Measurements from ENCODE around the gene PATZ1. TPM values are rescaled to one million over a fixed set of nuclear protein-coding genes. Genes with fewer than 3 reads are reported as not detected.

Gene PATZ1
- total RNA-seq, 1 experiment from 2014 or later: 120 TPM

- no peak overlapping the region for H2AFZ ChIP-seq (ENCODE audit: low read length)
- no peak overlapping the region for H3T11ph ChIP-seq (ENCODE audit: low read length)
- H3K9me3 ChIP-seq (ENCODE audit: control insufficient read depth, low read depth, low read length): no peaks in the 10 kb centered on the region
- WGBS (ENCODE audit: extremely low coverage, insufficient read length, low lambda C conversion rate): no CpG with 5 or more reads among the region's 13 CpGs
- H2BK20ac ChIP-seq (ENCODE audit: low read depth, low read length, poor library complexity, severe bottlenecking): no peak overlapping the region
- H2BK15ac ChIP-seq (ENCODE audit: low read depth, low read length): no peak overlapping the region
- H3K27me3 ChIP-seq (ENCODE audit: insufficient read depth, low read length): peaks cover 2% of the 10 kb centered on the region; the same call in 1 of the 2 replicates
- no peak for TF ChIP-seq CTCF (conservative IDR thresholded peaks at IDR 0.05)
- H3K27ac ChIP-seq (ENCODE audit: insufficient read length, low read depth, low read length): no peak overlapping the region
- H4K20me1 ChIP-seq (ENCODE audit: control insufficient read depth, insufficient read depth, insufficient read length): no peaks in the 10 kb centered on the region
- DNase-seq: no peak
- no peak overlapping the region for H3K56ac ChIP-seq (ENCODE audit: insufficient read length, low read depth, low read length)
- H2BK5ac ChIP-seq (ENCODE audit: insufficient read length, low read length): no peak overlapping the region
- no peaks in the 10 kb centered on the region; a peak in 1 of 5 replicates for H3K9me3 Mint-ChIP-seq
- H3K79me2 ChIP-seq (ENCODE audit: insufficient read depth, low read length): no peaks in the 10 kb centered on the region
- H3K36me3 Mint-ChIP-seq (ENCODE audit: insufficient read depth in 1 of 3, low read depth in 3 of 3): no peaks in the 10 kb centered on the region; a peak in 1 of 7 replicates
- H3K27ac Mint-ChIP-seq: no peak overlapping the region; a peak in 2 of 7 replicates
- no peak overlapping the region for H3K9ac ChIP-seq (ENCODE audit: extremely low read depth, insufficient read length, low read length)
- H3K4me2 ChIP-seq (ENCODE audit: insufficient read depth, insufficient read length, low read length): no peak overlapping the region
- H4K91ac ChIP-seq (ENCODE audit: insufficient read length, low read depth, low read length): peak overlapping the region; percentile 47
- peaks cover 22 to 34% of the 10 kb centered on the region in 2 experiments for H3K4me1 Mint-ChIP-seq
- H2BK120ac ChIP-seq (ENCODE audit: low read depth, low read length, poor library complexity, severe bottlenecking): no peak overlapping the region
- H4K5ac ChIP-seq (ENCODE audit: insufficient read length, low read depth, low read length): no peak overlapping the region
- peak overlapping the region; percentile 90 for H2BK12ac ChIP-seq (ENCODE audit: insufficient read length, low read depth, low read length)
- no peak overlapping the region for H2AK5ac ChIP-seq (ENCODE audit: insufficient read length, low read length)
- H3K4ac ChIP-seq (ENCODE audit: low read depth, low read length): no peak overlapping the region
- H3K4me1 ChIP-seq (ENCODE audit: insufficient read depth, low read length): no peaks in the 10 kb centered on the region; the same call in 1 of the 2 replicates
- H3K23ac ChIP-seq (ENCODE audit: insufficient read length, low read depth, low read length): no peak overlapping the region
- H3K14ac ChIP-seq (ENCODE audit: insufficient read depth, low read length): no peak overlapping the region
- H3K4me3 Mint-ChIP-seq: no peak overlapping the region; a peak in 1 of 5 replicates
- peaks cover 25% of the 10 kb centered on the region for H3K27me3 Mint-ChIP-seq (ENCODE audit: low read depth)
- no peaks in the 10 kb centered on the region for H3K79me1 ChIP-seq (ENCODE audit: insufficient read depth, low read depth, low read length, poor library complexity, severe bottlenecking)
- peaks cover 11% of the 10 kb centered on the region for H3K23me2 ChIP-seq (ENCODE audit: insufficient read length, low read depth, low read length, poor library complexity, severe bottlenecking)
- no peak overlapping the region for H4K8ac ChIP-seq (replicated peaks; ENCODE audit: insufficient read length, low read depth, low read length)
- H3K18ac ChIP-seq (ENCODE audit: insufficient read length, low read depth, low read length): no peak overlapping the region
These were observed 56.8 kb downstream of the PATZ1 start for GRCh38 chr22:31289344-31289743.
